Endothelial cell of umbilical vein (primary cell): Measurements from ENCODE around the gene ZNF254. TPM values are rescaled to one million over a fixed set of nuclear protein-coding genes. Genes with fewer than 3 reads are reported as not detected.

ENCODE experiments used
- BruUV-seq: library from RNA; stranded (reverse); fragments of 400-500 nt; replicated peaks from 2 replicates; lab custom pipeline; 2021; lab: Mats Ljungman, UMichigan
- CTCF ChIA-PET: fragments of 300-600, 350-600 bp; sonication (Branson Sonifier 250); formaldehyde crosslinking; loops from one replicate; lab custom pipeline; 2021; ENCODE audit warnings: antibody characterized with exemption, inconsistent platforms; lab: Charles Lee
- POLR2A ChIA-PET: fragments of 300-600, 350-600 bp; sonication (Branson Sonifier 250); formaldehyde crosslinking; loops from one replicate; lab custom pipeline; 2021; ENCODE audit warnings: antibody characterized with exemption, inconsistent platforms; lab: Charles Lee
- DNase-seq: peaks from one replicate; pipeline ENCODE4 v3.0.0-alpha.2; 2011; ENCODE audit warnings: low read depth, low spot score
- FAIRE-seq: peaks from 2 replicates; lab custom pipeline; 2011; peaks lifted over from hg19 to GRCh38; lab: Jason Lieb, UNC
- H2AFZ ChIP-seq: 2 replicates; pipeline ENCODE4 v1.6.0; 2012; ENCODE audit warnings: low read depth, low read length, control low read depth, inconsistent platforms
- H3K27ac ChIP-seq: 2 replicates; pipeline ENCODE4 v1.5.1; 2011; ENCODE audit warnings: low read depth, mild to moderate bottlenecking, control low read depth, low read length, moderate library complexity; ENCODE audit not compliant: insufficient read depth
- H3K27me3 ChIP-seq, 2 experiments: 2 replicates each; pipeline versions ENCODE4 v1.6.0 to v1.6.1; 2011; ENCODE audit warnings: low read length in 2 of 2, mixed read lengths in 1 of 2; ENCODE audit not compliant: control insufficient read depth in 2 of 2, insufficient read depth in 2 of 2
- H3K36me3 ChIP-seq, 2 experiments: 2 replicates in 1 of 2; 3 replicates in 1 of 2; pipeline ENCODE4 v1.5.1; 2011; ENCODE audit warnings: low read length in 2 of 2, mild to moderate bottlenecking in 1 of 2, moderate library complexity in 1 of 2; ENCODE audit not compliant: control insufficient read depth in 2 of 2, insufficient read depth in 2 of 2; ENCODE audit errors: extremely low read depth in 1 of 2
- H3K4me1 ChIP-seq: 3 replicates; pipeline ENCODE4 v1.5.1; 2011; ENCODE audit warnings: mild to moderate bottlenecking, low read length; ENCODE audit not compliant: control insufficient read depth, insufficient read depth; ENCODE audit errors: extremely low read depth
- H3K4me2 ChIP-seq: 2 replicates; pipeline ENCODE4 v1.6.1; 2011; ENCODE audit warnings: low read length, control low read depth, mixed read lengths; ENCODE audit not compliant: insufficient read depth
- H3K4me3 ChIP-seq, 3 experiments: fragments of 200-600 bp in 1 of 3; sonication (generic), shearing (Covaris generic) in 1 of 3; replicated peaks in 1 of 3; 2 replicates each; pipeline ENCODE4 v1.5.1; 2011 to 2016; ENCODE audit warnings: control low read depth in 3 of 3, low read length in 3 of 3, mild to moderate bottlenecking in 2 of 3, inconsistent platforms in 1 of 3, low read depth in 1 of 3, moderate library complexity in 1 of 3; ENCODE audit not compliant: insufficient read depth in 1 of 3
- H3K79me2 ChIP-seq: 2 replicates; pipeline ENCODE4 v1.6.0; 2012; ENCODE audit warnings: low read length, inconsistent platforms; ENCODE audit not compliant: control insufficient read depth, insufficient read depth
- H3K9ac ChIP-seq: replicated peaks from 2 replicates; pipeline ENCODE3; 2011; ENCODE audit warnings: low read length, control low read depth; ENCODE audit not compliant: insufficient read depth; ENCODE audit errors: extremely low read depth
- H3K9me1 ChIP-seq: replicated peaks from 3 replicates; pipeline ENCODE4 v1.6.0; 2011; ENCODE audit warnings: mild to moderate bottlenecking, low read length; ENCODE audit not compliant: control insufficient read depth, insufficient read depth; ENCODE audit errors: extremely low read depth
- H3K9me3 ChIP-seq: replicated peaks from 2 replicates; pipeline ENCODE4 v1.5.1; 2012; ENCODE audit warnings: low read length, inconsistent platforms; ENCODE audit not compliant: control insufficient read depth, insufficient read depth
- H4K20me1 ChIP-seq: replicated peaks from 2 replicates; pipeline ENCODE3; 2011; ENCODE audit warnings: mild to moderate bottlenecking, low read length; ENCODE audit not compliant: control insufficient read depth, insufficient read depth; ENCODE audit errors: extremely low read depth
- CTCF ChIP-seq, 2 donors: IDR thresholded peaks; 1 replicate in 1 of 2; 2 replicates in 1 of 2; pipeline ENCODE4 v1.5.1; 2011; ENCODE audit warnings: low read length in 2 of 2, mild to moderate bottlenecking in 2 of 2, moderate library complexity in 2 of 2, control low read depth in 1 of 2, inconsistent platforms in 1 of 2, low read depth in 1 of 2; ENCODE audit not compliant: insufficient read depth in 1 of 2; ENCODE audit errors: extremely low read depth in 1 of 2
- EZH2 ChIP-seq: IDR thresholded peaks from 2 replicates; pipeline ENCODE4 v1.6.1; 2012; ENCODE audit warnings: borderline replicate concordance, low read depth, mild to moderate bottlenecking, moderate library complexity, low read length, inconsistent platforms; ENCODE audit not compliant: severe bottlenecking
- FOS ChIP-seq: IDR thresholded peaks from 2 replicates; pipeline ENCODE4 v1.6.1; 2011; ENCODE audit warnings: mild to moderate bottlenecking, low read length, moderate library complexity, borderline replicate concordance; ENCODE audit not compliant: insufficient read depth
- GATA2 ChIP-seq: IDR thresholded peaks from 2 replicates; pipeline ENCODE4 v1.7.0; 2011; ENCODE audit warnings: low read depth, mild to moderate bottlenecking, moderate library complexity, mixed read lengths, low read length; ENCODE audit not compliant: insufficient read length, insufficient read depth
- JUN ChIP-seq: IDR thresholded peaks from 2 replicates; pipeline ENCODE4 v1.6.1; 2011; ENCODE audit warnings: borderline replicate concordance, low read depth; ENCODE audit not compliant: insufficient read length, insufficient read depth
- MAX ChIP-seq: IDR thresholded peaks from 2 replicates; pipeline ENCODE4 v1.6.1; 2011; ENCODE audit not compliant: insufficient read depth, insufficient read length
- MYC ChIP-seq: IDR thresholded peaks from one replicate; pipeline ENCODE4 v1.6.1; 2011; ENCODE audit warnings: mild to moderate bottlenecking, low read depth, low read length
- POLR2A ChIP-seq: IDR thresholded peaks from 2 replicates; pipeline ENCODE4 v1.6.1; 2012; ENCODE audit warnings: low read depth, mild to moderate bottlenecking, control low read depth, low read length
- POLR2AphosphoS5 ChIP-seq: IDR thresholded peaks from 2 replicates; pipeline ENCODE4 v1.6.1; 2012; ENCODE audit warnings: low read depth, mild to moderate bottlenecking, control low read depth, low read length, moderate library complexity; ENCODE audit not compliant: insufficient read depth
- dilution Hi-C: fragments of 300-500 bp; cut with MboI; formaldehyde crosslinking; loops from one replicate; pipeline ENCODE4 v1.15.0; 2019; ENCODE audit warnings: low sequenced_read_pairs; ENCODE audit not compliant: extremely low pct_ligation_motif_present
- intact Hi-C: fragments of 100-400 bp; cut with micrococcal nuclease; formaldehyde crosslinking; loops from one replicate; pipeline ENCODE4 v1.10.0; 2022
- polyA plus RNA-seq, 4 experiments: library from polyadenylated mRNA; depleted of rRNA in 3 of 4; stranded (reverse) in 3 of 4; unstranded in 1 of 4; fragments of >200 nt; gene quantifications; 2 replicates each; pipeline versions ENCODE4 v1.2.1 to v1.2.3, GENCODE V29; 2011 to 2012; ENCODE audit warnings: missing spikeins in 1 of 4
- total RNA-seq: library from RNA; stranded (reverse); gene quantifications from 2 replicates; pipeline ENCODE4 v1.2.3, GENCODE V29; 2021

ZNF254 gene
- total and polyA plus RNA-seq, 2 donors (not counting 3 experiments of a cell fraction or from before 2014, with no cell fraction given), result 4.9 to 16.0 TPM

GRCh38 chr19:24052811-24053210, 34.2 kb upstream of the ZNF254 start:
- no peak overlapping the region for H2AFZ ChIP-seq
- no peak overlapping the region for H3K9ac ChIP-seq
- intact Hi-C loops, result no loop called here
- BruUV-seq, result no TSS peak
- no peaks in the 10 kb centered on the region for H3K4me1 ChIP-seq
- H3K9me3 ChIP-seq, result no peaks in the 10 kb centered on the region
- no peaks in the 10 kb centered on the region for H3K9me1 ChIP-seq
- no peak overlapping the region for H3K4me2 ChIP-seq
- ChIA-PET POLR2A (no interaction called here), CTCF (no interaction called here)
- H3K27me3 ChIP-seq, result no peaks in the 10 kb centered on the region
- FAIRE-seq, result no peak
- no peaks in the 10 kb centered on the region for H3K79me2 ChIP-seq
- no peak overlapping the region for H3K27ac ChIP-seq
- dilution Hi-C loops, result no loop called here
- TF ChIP-seq FOS (no peak), POLR2AphosphoS5 (no peak), POLR2A (no peak), JUN (no peak), EZH2 (no peak), CTCF (IDR thresholded peaks at IDR 0.05; ENCODE audit: extremely low read depth in 1 of 2, insufficient read depth in 1 of 2, low read depth in 1 of 2, low read length in 2 of 2) (no peak), MAX (no peak), GATA2 (no peak), MYC (no peak)
- H4K20me1 ChIP-seq, result no peaks in the 10 kb centered on the region
- no peak for DNase-seq
- H3K36me3 ChIP-seq, result peaks cover 11 to 55% of the 10 kb centered on the region in 2 experiments
- no peak overlapping the region for H3K4me3 ChIP-seq
